GM21381 (cell line): ENCODE data around the gene FAM219B.
"Not testable (repeated sequence)": the region's sequence is repeated elsewhere in the genome, so short reads cannot be mapped to it uniquely, and the experiment has no call there.

Experiments used
- ATAC-seq: cut with Tn5 transposase; IDR thresholded peaks from one replicate; pipeline ENCODE4 v1.9.1; 2021; ENCODE audit warnings: mild to moderate bottlenecking, moderate library complexity; ENCODE audit not compliant: unreplicated experiment

Gene FAM219B

GRCh38 chr15:74906450-74907162, at the start of gene FAM219B:
FAM219B (minus strand) TSS chr15:74906851; CDS start chr15:74906800, 51 bp downstream.
- ATAC-seq, result peak; percentile 84

GRCh38 chr15:74955796-74956647, 49.4 kb upstream of the FAM219B start:
- peak; percentile 43 for ATAC-seq

- ATAC-seq, result no peak
Observed at GRCh38 chr15:74955017-74955416, 48.4 kb upstream of the FAM219B start.

GRCh38 chr15:74954515-74954914, 47.9 kb upstream of the FAM219B start:
- ATAC-seq, result no peak

- no peak for ATAC-seq
Observed at GRCh38 chr15:74951006-74951405, 44.4 kb upstream of the FAM219B start.

GRCh38 chr15:74950078-74950908, 43.6 kb upstream of the FAM219B start:
- no peak for ATAC-seq

GRCh38 chr15:74937590-74938371, 31.1 kb upstream of the FAM219B start, which contains the start of gene COX5A:
COX5A (minus strand) TSS chr15:74938073; CDS start chr15:74938014, 59 bp downstream.
- peak; percentile 84 for ATAC-seq

GRCh38 chr15:74937272-74937589, 30.6 kb upstream of the FAM219B start:
- ATAC-seq, result no peak

GRCh38 chr15:74935193-74935592, 28.5 kb upstream of the FAM219B start:
- ATAC-seq, result not testable (repeated sequence)

- ATAC-seq, result no peak
Observed at GRCh38 chr15:74933573-74933972, 26.9 kb upstream of the FAM219B start.

GRCh38 chr15:74928771-74929198, 22.1 kb upstream of the FAM219B start:
- ATAC-seq, result no peak

GRCh38 chr15:74924525-74924924, 17.9 kb upstream of the FAM219B start:
- no peak for ATAC-seq

GRCh38 chr15:74920456-74920855, 13.8 kb upstream of the FAM219B start:
- ATAC-seq, result no peak

- ATAC-seq, result no peak
Observed at GRCh38 chr15:74917676-74918075, 11.0 kb upstream of the FAM219B start.

- not testable (repeated sequence) for ATAC-seq
Observed at GRCh38 chr15:74913799-74914198, 7.1 kb upstream of the FAM219B start.

GRCh38 chr15:74913041-74913440, 6.4 kb upstream of the FAM219B start:
- no peak for ATAC-seq

GRCh38 chr15:74908635-74909034, 2.0 kb upstream of the FAM219B start:
- no peak for ATAC-seq

- ATAC-seq, result no peak
Observed at GRCh38 chr15:74907163-74907870, 666 bp upstream of the FAM219B start.

GRCh38 chr15:74906067-74906449, 593 bp downstream of the FAM219B start:
- peak; percentile 19 for ATAC-seq
